A673 (cell line): ENCODE measurements around the gene SPATS1.

ENCODE experiments used
- EZH2 ChIP-seq: fragments of 200-600 bp; sonication (generic); IDR thresholded peaks from 2 replicates; pipeline ENCODE4 v1.6.1; 2017; ENCODE audit warnings: borderline replicate concordance, low read depth, mild to moderate bottlenecking, mixed read lengths, antibody characterized with exemption, low read length; ENCODE audit not compliant: poor library complexity, severe bottlenecking
- TF ChIP-seq, protein P1 (sequence below): fragments of 300-800, 200-600 bp; sonication (generic); conservative IDR thresholded peaks from 2 replicates; pipeline ENCODE4 v1.5.1; 2017; ENCODE audit warnings: low read depth, mild to moderate bottlenecking, antibody characterized with exemption, low read length, moderate library complexity, mixed read lengths

GRCh38 chr6:44327760-44328159 lies 14.7 kb upstream of the SPATS1 start:
- no peak for TF ChIP-seq EZH2
- TF ChIP-seq, protein P1, sequence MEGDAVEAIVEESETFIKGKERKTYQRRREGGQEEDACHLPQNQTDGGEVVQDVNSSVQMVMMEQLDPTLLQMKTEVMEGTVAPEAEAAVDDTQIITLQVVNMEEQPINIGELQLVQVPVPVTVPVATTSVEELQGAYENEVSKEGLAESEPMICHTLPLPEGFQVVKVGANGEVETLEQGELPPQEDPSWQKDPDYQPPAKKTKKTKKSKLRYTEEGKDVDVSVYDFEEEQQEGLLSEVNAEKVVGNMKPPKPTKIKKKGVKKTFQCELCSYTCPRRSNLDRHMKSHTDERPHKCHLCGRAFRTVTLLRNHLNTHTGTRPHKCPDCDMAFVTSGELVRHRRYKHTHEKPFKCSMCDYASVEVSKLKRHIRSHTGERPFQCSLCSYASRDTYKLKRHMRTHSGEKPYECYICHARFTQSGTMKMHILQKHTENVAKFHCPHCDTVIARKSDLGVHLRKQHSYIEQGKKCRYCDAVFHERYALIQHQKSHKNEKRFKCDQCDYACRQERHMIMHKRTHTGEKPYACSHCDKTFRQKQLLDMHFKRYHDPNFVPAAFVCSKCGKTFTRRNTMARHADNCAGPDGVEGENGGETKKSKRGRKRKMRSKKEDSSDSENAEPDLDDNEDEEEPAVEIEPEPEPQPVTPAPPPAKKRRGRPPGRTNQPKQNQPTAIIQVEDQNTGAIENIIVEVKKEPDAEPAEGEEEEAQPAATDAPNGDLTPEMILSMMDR = no peak
